Erythroblast (primary cell): ENCODE measurements around the gene BSND.
"Not testable (repeated sequence)": the region's sequence is repeated elsewhere in the genome, so short reads cannot be mapped to it uniquely, and the experiment has no call there.

Experiments used
- DNase-seq, 2 experiments: peaks; one replicate each; lab custom pipeline; 2025; lab: John Stamatoyannopoulos, UW
- GATA1 ChIP-seq: IDR thresholded peaks from 2 replicates; pipeline ENCODE4 v1.6.1; 2011; ENCODE audit warnings: low read depth, mild to moderate bottlenecking, control low read depth, low read length, moderate library complexity
- POLR2A ChIP-seq: IDR thresholded peaks from 2 replicates; pipeline ENCODE4 v1.6.1; 2011; ENCODE audit warnings: mild to moderate bottlenecking, low read length

The BSND gene

DNA sequence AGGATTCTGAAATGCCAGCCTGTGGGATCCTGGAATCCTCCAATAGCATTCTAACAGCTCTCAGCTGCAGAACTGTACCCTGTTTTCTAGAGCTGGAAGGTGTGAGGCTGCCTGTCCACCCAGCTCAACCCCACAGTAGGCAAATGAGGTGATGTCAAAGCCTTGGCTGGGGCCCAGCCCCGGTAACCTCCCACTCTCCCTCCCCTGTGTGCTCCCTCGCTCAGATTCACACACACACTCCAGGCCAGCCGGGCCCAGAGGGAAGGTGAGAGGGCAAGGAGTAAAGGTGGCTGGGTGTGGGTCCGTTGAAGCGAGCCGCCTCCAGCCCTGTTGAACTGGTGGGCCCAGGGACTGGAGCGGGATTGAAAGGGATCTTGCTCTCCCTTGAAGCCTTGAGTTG lies at the start of gene BSND:
BSND (plus strand) TSS at position 257 of the 400 bp plus-strand sequence. CDS start 254 bp downstream, outside the sequence.
- no peak for DNase-seq
- TF ChIP-seq GATA1 = no peak
- TF ChIP-seq POLR2A = no peak

DNA sequence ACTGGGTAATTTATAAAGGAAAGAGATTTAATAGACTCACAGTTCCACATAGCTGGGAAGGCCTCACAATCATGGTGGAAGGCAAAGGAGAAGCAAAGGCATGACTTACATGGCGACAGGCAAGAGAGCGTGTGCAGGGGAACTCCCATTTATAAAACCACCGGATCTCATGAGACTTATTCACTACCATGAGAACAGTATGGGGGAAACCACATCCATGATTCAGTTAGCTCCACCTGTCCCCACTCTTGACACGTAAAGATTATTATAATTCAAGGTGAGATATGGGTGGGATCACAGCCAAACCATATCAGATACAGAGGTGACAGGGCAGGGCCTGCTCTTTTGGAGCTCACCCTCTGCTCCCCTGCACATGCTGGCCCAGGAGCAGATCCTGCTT lies 49.7 kb upstream of the BSND start:
- TF ChIP-seq GATA1 = no peak
- TF ChIP-seq POLR2A = no peak
- no peak for DNase-seq

DNA sequence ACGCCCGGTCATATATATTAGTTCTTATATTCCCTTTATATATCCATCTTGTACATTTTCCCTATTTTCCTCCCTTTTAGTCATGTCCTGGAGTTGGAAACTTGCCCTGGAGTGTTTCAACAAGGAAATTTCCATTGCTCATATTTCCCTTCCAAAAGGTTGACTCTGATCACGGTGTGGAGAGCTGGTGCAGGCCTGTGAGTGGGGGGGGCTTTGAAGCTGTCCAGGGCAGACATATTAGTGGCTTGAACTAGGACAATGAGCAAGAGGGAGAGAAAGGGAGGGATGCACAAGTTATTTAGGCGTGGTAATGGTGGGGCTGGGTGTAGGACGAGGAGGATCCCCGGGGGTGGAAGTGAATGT lies 48.7 kb upstream of the BSND start:
- TF ChIP-seq POLR2A (no peak), GATA1 (no peak)

DNA sequence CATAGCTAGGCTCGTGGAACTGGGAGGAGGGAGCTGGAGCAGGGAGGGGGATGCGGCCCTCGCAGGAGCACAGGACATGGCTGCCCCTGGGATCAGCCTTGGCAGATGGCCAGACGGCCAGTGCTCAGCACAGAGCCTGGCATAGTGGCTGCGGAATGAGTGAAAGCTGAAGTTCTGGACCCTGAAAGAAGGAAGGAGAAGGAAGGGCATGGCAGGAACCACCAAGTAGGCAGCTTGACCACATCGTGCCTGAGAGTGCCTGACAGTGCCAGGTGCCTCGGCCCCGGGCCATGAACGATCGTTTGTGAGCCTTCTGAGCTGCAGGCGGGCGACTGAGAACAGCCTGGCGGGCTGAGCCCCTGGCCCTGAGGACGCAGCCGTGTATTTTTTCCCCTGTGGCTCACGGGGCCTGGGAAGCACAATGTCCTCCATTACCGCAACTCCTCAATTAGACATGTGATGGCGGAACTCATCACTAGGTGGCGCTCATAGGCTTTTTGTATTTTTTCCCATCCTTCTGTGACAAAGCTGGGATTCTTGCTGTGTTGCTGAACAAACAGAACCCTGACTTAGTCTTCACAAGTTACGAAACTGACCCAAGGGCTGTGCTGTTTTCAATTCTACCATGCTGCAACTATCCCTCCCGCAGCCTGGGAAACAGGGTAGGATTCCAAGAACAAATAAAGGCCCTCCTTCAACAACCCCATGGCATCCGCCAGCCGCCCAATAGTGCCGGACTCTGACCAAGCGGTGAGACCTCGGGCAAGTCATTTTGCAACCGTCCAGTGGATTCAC lies 48.2 kb upstream of the BSND start:
- peak; percentile 42 to 68 for DNase-seq
- no peak for TF ChIP-seq POLR2A
- TF ChIP-seq GATA1 = no peak

More for the DNA sequence above, 48.7 kb upstream of the BSND start:
- no peak for DNase-seq

DNA sequence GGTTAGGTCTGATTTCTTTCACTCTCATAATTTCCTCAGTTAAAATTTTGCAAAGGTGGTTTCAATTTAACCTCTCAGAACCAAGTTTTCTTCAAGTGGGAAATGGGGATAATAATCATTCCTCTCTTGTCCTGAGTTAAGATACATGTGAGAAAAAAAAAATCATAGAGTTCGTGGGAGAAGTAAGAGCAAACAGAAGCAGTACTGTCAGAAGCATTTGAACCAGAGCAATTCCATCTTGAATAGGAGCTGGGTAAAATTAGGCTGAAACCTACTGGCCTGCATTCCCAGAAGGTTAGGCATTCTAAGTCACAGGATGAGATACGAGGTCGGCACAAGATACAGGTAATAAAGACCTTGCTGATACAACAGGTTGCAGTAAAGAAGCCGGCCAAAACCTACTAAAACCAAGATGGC lies 46.9 kb upstream of the BSND start:
- DNase-seq = no peak
- TF ChIP-seq GATA1 = no peak
- TF ChIP-seq POLR2A = no peak

DNA sequence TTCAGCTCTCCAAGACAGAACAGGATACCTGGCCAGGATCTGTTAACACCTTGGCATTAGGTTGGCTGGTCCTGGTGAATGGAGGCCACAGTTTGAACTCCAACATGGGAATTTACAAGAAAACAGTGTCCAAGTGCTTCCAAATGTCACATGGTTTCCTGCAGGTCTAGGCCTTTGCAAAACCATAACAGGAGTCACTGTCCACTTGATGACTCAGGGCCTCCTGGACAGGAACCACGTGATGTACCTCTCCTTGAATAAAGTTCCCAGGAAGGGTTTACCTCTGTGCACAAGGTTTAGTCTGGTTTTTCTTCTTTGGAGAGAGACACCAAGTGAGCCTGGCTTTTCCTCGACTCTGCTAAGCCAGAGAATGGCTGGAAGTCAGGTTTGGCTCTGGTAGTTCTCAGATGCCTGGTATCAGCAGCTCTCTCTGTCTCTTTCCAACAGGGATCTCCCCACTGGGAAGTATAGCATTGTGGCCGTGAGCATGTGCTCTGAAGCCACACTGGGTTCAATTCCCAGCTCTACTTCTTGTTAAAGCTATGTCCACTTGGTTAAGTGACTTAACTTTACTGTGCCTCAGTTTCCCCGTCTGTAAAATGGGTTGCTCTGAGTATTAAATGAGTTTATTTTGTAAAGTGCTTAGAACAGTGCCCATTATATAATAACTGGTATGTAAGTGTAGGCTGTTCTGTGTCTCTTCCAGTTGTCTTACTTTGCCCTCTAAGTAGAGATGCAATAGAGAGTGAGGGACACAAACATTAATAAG lies 45.6 kb upstream of the BSND start:
- no peak for DNase-seq
- TF ChIP-seq GATA1 = no peak
- TF ChIP-seq POLR2A = no peak

DNA sequence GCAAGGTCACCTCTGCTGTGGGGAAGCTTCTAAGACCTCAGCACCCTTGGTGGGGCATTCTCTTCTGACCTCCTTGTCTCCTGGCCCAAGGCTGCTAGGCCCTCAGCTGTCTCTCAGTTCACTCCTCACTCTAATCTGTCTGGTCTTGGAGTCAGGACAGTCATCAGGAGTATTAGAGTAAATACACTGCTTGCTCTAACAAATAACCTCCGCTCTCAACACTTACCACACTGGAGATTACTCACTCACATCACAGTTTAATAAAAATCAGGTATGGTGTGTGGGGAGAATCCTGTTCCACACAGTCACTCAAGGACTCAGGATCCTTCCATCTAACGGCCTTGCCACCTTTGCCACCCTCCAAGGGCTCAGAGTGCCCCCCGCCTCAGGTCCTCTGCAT lies 44.9 kb upstream of the BSND start:
- DNase-seq = no peak
- TF ChIP-seq GATA1 (no peak), POLR2A (no peak)

DNA sequence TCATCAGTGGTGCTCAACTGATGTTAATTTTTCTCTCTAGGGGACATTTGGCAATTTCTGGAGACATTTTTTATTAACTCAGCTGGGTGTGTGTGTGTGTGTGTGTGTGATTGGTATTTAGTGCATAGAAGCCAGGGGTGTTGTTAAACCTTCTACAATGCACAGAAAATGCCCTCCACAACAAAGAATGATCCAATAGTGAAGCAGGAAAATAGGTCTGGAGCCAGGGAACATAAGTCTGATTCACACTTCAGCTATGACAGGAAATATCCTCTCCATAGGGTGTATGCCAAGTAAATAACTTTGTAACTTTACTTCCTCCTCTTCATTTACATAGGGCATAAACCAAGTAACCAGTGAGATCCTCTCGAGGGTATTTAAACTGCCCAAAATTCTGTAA lies 43.4 kb upstream of the BSND start:
- TF ChIP-seq POLR2A (no peak), GATA1 (no peak)
- no peak for DNase-seq

DNA sequence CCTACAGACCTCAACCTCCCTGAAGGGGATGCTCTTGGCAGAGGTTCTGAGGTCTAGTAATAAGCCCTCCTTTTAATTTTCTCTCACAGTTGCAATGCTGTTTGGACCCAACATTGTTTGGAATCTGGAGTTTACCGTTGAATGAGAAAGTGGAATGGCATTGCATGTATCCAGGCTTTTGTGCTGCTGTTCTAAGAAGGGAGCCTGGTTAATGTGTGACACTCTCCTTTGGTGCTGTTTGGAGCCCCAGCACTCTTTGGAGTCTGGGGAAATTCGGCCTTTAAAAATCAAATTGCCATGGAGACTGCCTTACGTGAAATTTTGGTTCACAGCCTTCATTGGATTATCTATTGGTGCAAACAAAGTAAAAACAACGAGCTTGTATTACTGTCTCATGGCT lies 42.0 kb upstream of the BSND start:
- TF ChIP-seq POLR2A = no peak
- TF ChIP-seq GATA1 = no peak
- no peak for DNase-seq

DNA sequence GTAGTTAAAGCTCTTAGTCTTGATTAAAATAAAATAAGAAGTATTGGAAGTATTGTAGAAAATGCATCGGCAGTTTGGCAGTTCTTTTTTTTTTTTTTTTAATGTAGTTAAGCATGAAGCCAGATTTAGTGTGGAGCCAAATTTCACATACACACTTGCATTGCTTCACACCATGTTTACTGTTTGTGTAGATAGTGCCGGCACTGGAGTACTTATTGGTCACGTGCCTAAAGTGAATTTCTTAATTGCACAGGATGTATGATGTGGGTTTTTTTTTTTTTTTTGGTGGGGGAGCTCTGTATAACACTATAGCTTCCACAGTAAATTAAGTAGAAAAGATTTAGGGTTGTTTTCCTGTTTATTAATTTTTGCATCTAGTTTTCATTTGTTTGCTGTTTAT lies 39.5 kb upstream of the BSND start:
- DNase-seq = no peak
- TF ChIP-seq POLR2A (no peak), GATA1 (no peak)

DNA sequence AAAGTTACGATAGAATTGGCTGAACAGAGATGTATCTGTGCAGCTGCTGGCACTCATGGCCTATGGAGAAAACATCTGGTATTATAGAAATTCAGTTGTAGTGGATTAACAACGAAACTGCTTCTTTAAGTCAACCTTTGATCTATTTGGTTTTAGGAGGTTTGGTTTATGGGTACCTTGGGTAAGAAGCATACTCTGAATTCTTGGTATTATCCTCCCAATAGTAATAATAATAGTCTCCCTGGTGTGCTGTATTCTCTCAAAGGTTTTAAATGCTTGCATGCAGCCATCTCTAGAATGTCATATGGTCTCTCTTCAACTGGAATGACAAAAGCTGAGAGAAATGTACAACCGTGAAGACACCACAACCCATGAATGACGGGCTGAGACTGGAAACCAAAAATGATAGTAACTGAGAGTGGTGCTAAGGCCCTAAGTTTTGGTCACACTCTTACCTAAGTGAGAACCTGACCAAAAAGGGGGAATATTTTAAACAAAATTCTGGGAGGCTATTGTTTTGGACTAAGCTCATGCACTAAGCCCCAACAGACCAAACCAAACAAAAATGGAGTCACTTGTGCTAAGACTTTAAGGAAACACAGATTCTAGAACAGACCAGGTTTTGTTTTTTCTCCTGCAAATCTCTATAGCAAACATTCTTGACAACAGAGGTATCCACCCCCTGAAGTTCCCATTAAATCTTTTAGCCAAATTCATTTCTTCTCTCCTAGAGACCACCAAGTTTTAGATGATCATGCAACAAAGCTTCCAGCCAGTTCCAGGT lies 35.9 kb upstream of the BSND start:
- TF ChIP-seq GATA1 (no peak), POLR2A (no peak)
- no peak for DNase-seq

DNA sequence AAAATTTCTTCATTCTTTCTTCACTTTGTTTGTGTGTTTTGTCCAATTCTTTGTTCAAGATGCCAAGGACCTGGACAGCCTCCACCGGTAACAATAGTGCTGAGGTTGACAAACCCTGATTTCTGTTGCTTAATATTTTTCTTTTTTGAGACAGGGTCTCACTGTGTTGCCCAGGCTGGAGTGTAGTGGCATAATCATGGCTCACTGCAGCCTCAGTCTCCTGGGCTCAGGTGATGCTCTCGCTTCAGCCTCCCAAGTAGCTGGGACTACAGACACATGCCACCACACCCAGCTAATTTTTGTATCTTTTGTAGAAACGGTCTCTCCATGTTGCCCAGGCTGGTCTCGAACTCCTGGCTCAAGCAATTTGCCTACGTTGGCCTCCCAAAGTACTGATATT lies 34.9 kb upstream of the BSND start:
- not testable (repeated sequence) for DNase-seq

DNA sequence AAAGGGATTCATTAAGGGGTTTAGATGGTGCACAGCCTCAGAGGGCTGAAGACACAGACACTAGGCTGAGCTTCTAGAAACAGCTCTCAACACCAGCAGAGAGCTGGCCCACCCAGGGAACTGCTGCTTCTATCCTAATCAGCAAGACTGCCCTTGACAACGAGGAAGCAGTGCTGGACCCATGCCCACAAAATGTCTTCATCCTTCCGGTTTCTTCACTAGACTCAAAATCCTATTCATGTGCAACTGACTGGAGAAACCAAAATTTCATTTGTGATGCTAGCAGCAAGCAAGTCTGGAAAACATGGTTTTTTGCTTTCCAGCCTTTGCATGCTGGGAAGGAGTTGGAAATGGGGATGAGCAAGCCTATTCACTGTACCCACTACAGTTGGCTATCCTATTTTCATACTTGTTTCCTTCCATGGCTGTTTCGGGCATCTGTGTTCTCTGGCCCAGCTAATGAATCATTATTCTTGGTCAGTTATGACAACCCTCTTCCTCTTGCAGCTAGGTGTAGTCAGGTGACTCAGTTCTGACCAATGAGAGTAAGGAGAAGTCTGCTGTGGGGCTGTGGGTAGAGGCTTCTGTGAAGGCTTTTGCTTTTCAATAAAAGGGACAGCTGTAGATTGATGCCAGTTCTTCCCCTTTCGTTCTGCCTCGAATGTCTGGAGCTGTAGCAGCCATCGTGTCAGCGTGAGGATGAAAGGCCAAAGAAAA lies 33.0 kb upstream of the BSND start:
- no peak for DNase-seq
- TF ChIP-seq POLR2A = no peak
- no peak for TF ChIP-seq GATA1
